GM19395 (cell line): Measurements from ENCODE around the gene PLEKHA7.

Experiments used
- ATAC-seq: cut with Tn5 transposase; IDR thresholded peaks from one replicate; pipeline ENCODE4 v1.9.1; 2021; ENCODE audit warnings: mild to moderate bottlenecking, moderate library complexity; ENCODE audit not compliant: unreplicated experiment

Gene PLEKHA7

DNA sequence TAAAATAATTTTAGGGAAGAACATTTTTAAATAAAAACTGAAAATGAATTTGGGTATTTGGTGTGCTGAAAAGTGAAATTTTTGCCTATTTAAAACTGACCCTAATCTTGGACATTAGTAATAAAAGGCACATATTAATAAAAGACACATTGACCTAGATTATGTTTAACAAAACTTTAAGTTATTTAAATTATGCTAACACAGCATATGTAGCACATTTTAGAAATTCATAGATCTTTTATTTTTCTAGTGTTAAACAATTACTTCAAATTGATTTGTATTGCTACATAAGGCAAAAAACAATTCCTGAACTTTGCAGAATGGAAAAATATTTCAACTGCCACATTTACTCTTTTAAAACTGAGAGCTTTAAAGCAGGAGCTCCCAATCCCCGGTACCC lies 265.1 kb downstream of the PLEKHA7 start:
- no peak for ATAC-seq

DNA sequence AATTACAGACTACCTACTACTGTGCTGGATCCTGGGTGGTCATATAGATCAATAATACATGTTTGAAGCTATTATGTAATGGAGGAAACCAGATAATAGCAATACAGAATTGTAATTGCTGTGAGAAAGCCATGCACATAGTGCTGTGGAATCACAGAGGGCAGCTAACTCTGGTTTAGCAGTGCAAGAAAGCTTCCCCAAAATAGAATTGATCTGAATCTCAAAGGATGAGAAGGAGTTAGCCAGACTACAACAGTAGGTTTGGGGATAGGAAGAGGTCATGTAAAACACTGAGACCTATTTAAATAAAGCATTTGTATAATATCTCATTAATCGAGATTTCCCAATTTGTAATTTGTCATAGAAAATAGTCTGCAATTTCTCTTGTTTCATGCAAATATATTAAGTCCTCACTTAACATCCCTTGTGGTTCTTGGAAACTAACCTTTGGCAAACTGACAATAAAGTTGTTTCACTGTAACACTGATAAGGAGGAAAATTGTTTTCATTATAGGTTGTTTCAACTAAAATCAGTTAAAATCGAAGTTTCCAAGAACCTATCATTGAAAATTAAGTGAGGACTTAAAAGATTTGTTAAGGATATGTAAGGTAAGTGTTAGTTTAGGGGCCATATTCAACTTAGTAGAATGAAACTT lies 268.1 kb downstream of the PLEKHA7 start:
- no peak for ATAC-seq

DNA sequence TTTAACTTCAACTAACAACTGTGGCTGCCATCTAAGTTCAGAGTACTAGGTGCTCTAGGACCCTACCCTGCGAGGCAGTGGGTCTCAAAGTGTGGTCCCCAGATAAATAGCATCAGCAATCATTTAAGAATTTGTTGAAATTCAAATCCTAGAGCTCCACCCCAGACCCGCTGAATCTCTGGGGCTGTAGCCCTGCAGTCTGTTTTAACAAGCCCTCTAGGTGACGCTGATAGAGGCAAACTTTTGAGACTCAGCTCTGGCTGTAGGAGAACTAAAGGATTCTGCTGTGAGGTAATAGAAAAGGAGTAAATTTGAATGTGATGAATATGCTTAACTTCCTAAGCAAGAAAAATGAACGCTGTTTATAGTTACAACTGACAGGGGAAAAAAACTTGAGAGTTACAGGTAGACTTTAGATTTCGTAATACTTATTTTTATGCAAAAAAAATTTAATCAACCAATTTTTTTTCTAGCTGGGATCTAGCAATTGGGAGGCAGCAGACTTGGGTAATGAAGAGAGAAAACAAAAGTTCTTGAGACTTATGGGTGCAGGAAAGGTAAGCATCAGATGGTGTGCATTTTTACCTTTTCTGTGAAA lies 270.0 kb downstream of the PLEKHA7 start:
- no peak for ATAC-seq

DNA sequence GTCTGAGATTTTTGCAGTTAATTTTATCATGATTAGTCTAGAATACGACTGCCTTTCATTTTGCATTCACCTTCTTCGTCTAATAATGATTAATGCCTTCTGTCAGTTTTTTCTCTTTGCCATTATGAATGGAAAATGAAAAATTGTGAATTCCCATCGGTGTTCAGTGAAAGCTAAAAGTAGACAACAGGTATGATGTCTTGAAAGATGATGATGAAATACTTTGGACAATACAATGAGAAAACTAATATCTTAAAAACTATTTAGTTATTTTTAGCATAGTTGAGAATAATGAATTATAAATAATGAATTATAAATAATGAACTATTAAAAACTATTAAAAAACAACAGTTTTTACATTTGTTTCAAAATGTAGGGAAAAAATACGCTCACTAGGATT lies 270.7 kb downstream of the PLEKHA7 start:
- no peak for ATAC-seq

DNA sequence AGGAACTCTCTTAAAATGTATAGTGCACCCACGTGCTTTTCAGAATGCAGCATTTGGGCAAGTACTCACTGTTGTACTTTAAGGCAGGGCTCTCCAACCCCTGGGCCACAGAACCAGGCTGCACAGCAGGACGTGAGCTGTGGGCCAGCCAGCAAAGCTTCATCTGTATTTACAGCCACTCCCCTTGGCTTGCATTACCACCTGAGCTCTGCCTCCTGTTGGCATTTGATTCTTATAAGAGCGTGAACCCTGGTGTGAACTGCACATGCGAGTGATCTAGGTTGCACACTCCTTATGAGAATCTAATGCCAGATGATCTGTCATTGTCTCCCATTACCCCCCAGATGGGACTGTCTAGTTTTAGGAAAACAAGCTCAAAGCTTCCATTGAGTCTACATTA lies 272.7 kb downstream of the PLEKHA7 start:
- ATAC-seq = no peak

DNA sequence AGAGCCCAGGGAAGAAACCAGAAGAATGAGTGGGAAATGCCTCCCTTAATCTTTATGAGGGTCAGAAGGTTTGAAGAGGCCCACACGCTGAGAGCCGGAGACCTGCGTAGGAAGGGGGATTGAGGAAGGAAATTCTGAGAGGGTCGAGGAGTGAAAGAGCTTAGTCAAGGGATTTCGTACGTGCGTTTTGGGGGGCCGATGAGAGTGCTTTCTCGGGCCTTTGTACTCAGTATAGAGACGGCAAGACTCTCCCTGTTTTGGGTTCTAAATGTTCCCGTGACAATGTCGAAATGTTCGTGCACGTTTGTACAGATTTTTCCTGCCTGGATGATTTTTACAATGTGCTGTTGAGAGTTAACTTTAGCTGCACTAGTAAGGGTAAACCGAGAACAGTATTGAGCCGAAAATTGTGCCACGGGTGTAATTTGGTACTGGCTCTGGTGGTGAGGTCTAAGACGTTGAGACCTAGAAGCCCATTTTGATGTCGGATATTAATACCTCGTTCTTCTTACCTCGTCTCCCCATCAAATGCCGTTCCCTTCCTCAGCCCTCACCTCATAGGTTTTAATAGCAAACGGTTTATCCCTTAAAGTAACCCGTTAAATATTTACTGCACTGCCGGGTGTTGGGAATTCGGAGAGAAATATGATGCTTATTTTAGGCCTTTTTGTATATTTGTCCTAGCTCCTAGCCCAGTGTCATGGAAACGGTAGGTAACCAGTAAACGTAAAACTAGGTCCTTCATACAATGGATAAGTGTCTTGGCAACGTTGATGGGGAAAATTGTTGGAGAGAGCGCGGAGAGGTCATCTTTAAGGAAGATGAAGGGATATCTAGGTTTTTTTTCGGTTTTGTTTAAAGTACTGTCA lies 275.0 kb downstream of the PLEKHA7 start:
- peak; percentile 0 for ATAC-seq

DNA sequence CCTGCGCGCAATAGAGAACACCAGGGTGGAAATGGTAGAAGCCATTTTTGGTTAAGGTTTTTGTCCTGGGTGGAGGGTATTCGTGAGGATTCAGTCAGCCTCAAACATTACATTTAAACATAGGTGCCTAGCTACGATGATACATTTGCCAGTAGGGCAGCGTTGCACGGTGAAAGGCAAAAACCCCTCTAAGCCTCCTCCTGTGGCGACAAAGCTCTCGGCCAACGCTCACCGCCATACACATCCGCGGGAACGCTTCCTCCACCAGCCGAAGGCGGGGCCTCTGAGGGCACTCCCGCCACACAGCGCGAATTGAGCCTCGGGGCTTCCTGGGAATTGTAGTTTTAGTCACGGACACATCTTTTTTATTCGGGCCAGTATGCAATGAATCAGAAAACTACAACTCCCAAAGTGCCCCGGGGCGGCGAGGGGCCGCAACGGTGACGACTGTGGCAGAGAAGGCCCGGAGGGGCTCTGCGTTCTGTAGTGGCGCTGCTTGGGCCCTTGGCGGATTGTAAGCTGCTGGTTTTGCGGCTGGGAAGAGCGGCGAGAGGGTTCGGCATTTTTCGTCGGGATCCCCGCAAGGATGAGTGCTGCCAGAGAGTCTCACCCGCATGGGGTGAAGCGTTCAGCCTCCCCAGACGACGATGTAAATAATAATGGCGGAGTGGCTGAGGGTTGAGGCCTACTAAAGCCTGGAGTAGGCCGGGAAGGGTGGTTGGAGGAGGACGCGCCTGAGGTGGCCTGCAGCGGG lies 275.8 kb downstream of the PLEKHA7 start, which contains the start of gene C11orf58:
C11orf58 (plus strand) TSS at position 455 of the 754 bp plus-strand sequence; CDS start at position 587, 132 bp downstream.
- peak; percentile 97 for ATAC-seq

DNA sequence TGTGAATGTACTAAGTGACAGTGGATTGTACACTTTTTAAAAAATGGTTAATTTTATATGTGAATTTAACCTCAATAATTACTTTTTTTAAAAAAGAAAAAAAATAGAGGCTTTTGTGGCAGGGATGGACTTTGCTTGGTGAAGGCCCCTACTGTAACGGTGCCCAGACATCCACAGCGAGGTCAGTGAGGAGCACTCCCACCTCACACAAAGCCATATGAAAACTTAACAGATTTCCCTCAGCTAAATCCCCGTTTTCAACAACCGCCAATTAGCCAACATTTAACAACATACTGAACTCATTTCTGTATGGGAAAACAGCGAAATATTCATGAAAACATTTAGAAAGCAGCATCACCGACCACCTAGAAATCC lies 276.4 kb downstream of the PLEKHA7 start:
- ATAC-seq = peak; percentile 22
